ENCODE results near the gene VPS52. TPM values are rescaled to one million over a fixed set of nuclear protein-coding genes. Genes with fewer than 3 reads are reported as not detected.
A peak's percentile ranks its signal among the peaks of the same experiment; 100 is the strongest.

Gene VPS52
- total and polyA plus RNA-seq, 4 donors: 37.3 to 59.9 (median 43.9) TPM

- no peaks in the 10 kb centered on the region for H3K27me3 ChIP-seq (ENCODE audit: control insufficient read depth in 3 of 3, insufficient read depth in 3 of 3, low read length in 2 of 3)
- 84 to 88% methylated on average over 4 of the region's 4 CpGs for WGBS, 2 donors
- H3K4me1 ChIP-seq (ENCODE audit: control insufficient read depth in 5 of 5, insufficient read depth in 5 of 5, low read length in 5 of 5): peaks cover 0 to 25% (median 9%) of the 10 kb centered on the region in 5 donors
- H3K36me3 ChIP-seq (ENCODE audit: control insufficient read depth in 4 of 4, insufficient read depth in 4 of 4, low read length in 4 of 4): peaks cover 0 to 6% (median 0%) of the 10 kb centered on the region in 4 donors
- no peak overlapping the region for H3K9ac ChIP-seq (ENCODE audit: insufficient read depth in 1 of 2, low read length in 2 of 2)
- ATAC-seq (ENCODE audit: insufficient read depth, low FRiP score) (no peak), DNase-seq (no peak)
- H3K27ac ChIP-seq (ENCODE audit: low read depth in 1 of 2, low read length in 1 of 2): no peak overlapping the region
- TF ChIP-seq CTCF (IDR thresholded peaks at IDR 0.05; ENCODE audit: control extremely low read depth, extremely low read depth): no peak
- no peak overlapping the region for H3K4me3 ChIP-seq
- no peaks in the 10 kb centered on the region for H3K9me3 ChIP-seq (ENCODE audit: control insufficient read depth in 4 of 4, insufficient read depth in 3 of 4, low read length in 3 of 4)
These were observed 55.5 kb downstream of the VPS52 start for GRCh38 chr6:33216117-33216649.

DNA sequence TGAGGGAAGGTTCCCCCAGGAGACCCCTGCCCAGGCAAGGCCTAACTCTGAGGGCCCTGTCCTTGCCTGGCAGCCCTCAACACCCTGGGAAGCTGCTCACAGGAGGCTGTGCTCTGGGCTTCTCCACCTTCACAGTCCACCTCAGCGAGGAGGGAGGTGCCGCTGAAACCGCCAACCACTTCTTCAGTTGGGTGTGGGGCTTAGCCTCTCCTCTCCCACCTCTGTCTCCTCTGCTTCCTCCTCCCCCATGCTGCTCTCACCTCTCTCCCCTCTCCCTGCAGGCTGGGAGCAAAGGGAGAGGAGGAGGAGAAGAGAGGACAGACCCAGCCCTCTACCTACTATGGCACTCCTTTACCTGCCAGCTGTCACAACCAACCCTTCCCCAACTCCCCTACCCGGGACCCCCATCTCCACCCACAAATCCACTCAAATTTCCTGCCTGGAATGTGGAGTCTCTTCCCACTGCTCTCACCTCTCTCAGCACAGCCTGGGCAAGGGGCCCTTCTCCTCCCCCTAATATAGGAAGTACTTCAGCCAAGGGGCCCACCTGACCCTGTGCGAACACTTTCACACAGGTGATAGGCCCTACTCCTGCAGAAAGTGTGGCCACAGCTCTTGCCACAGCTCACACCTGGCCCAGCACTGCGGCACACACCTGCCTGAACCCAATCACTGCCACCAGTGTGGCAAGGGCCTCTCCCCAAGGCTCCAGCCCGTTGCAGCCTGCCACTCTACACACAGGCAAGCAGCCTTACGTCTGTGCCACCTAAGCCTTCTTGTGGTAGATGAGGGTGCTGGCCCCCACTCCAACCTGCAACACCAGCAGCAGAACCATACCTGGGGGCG, 56.2 kb downstream of the VPS52 start:
- ATAC-seq (ENCODE audit: insufficient read depth, low FRiP score): no peak
- peaks cover 0 to 10% (median 1%) of the 10 kb centered on the region in 4 donors for H3K36me3 ChIP-seq (ENCODE audit: control insufficient read depth in 4 of 4, insufficient read depth in 4 of 4, low read length in 4 of 4)
- no peak for TF ChIP-seq CTCF (IDR thresholded peaks at IDR 0.05; ENCODE audit: control extremely low read depth, extremely low read depth)
- no peaks in the 10 kb centered on the region for H3K9me3 ChIP-seq (ENCODE audit: control insufficient read depth in 4 of 4, insufficient read depth in 3 of 4, low read length in 3 of 4)
- peak; percentile 42 to 69 (median 54) for DNase-seq
- H3K4me3 ChIP-seq: no peak overlapping the region
- 82 to 84% methylated on average over 9 of the region's 9 CpGs for WGBS, 2 donors
- H3K27me3 ChIP-seq (ENCODE audit: control insufficient read depth in 3 of 3, insufficient read depth in 3 of 3, low read length in 2 of 3): no peaks in the 10 kb centered on the region
- H3K9ac ChIP-seq (ENCODE audit: insufficient read depth in 1 of 2, low read length in 2 of 2): no peak overlapping the region
- no peak overlapping the region for H3K27ac ChIP-seq (ENCODE audit: low read depth in 1 of 2, low read length in 1 of 2)
- peaks cover 0 to 25% (median 9%) of the 10 kb centered on the region in 5 donors for H3K4me1 ChIP-seq (ENCODE audit: control insufficient read depth in 5 of 5, insufficient read depth in 5 of 5, low read length in 5 of 5)

GRCh38 chr6:33213989-33214335, 57.7 kb downstream of the VPS52 start:
- no peaks in the 10 kb centered on the region for H3K9me3 ChIP-seq (ENCODE audit: control insufficient read depth in 4 of 4, insufficient read depth in 3 of 4, low read length in 3 of 4)
- H3K9ac ChIP-seq (ENCODE audit: insufficient read depth in 1 of 2, low read length in 2 of 2): no peak overlapping the region
- 19 to 25% methylated on average over 7 to 9 of the region's 9 CpGs for WGBS, 2 donors
- TF ChIP-seq CTCF (IDR thresholded peaks at IDR 0.05; ENCODE audit: control extremely low read depth, extremely low read depth): no peak
- H3K4me1 ChIP-seq (ENCODE audit: control insufficient read depth in 5 of 5, insufficient read depth in 5 of 5, low read length in 5 of 5): peaks cover 3 to 31% (median 9%) of the 10 kb centered on the region in 5 donors
- ATAC-seq (ENCODE audit: insufficient read depth, low FRiP score): no peak
- DNase-seq: no peak
- H3K27ac ChIP-seq (ENCODE audit: low read depth in 1 of 2, low read length in 1 of 2): no peak overlapping the region
- H3K27me3 ChIP-seq (ENCODE audit: control insufficient read depth in 3 of 3, insufficient read depth in 3 of 3, low read length in 2 of 3): no peaks in the 10 kb centered on the region
- no peak overlapping the region for H3K4me3 ChIP-seq
- peaks cover 0 to 17% (median 6%) of the 10 kb centered on the region in 4 donors for H3K36me3 ChIP-seq (ENCODE audit: control insufficient read depth in 4 of 4, insufficient read depth in 4 of 4, low read length in 4 of 4)

All from lung (tissue), 12 donors.